ENCODE measurements around the gene SIGLEC1. TPM values are rescaled to one million over a fixed set of nuclear protein-coding genes. Genes with fewer than 3 reads are reported as not detected.

SIGLEC1 gene
- total and polyA plus RNA-seq, 8 donors = 1.8 to 45.8 (median 2.6) TPM

DNA sequence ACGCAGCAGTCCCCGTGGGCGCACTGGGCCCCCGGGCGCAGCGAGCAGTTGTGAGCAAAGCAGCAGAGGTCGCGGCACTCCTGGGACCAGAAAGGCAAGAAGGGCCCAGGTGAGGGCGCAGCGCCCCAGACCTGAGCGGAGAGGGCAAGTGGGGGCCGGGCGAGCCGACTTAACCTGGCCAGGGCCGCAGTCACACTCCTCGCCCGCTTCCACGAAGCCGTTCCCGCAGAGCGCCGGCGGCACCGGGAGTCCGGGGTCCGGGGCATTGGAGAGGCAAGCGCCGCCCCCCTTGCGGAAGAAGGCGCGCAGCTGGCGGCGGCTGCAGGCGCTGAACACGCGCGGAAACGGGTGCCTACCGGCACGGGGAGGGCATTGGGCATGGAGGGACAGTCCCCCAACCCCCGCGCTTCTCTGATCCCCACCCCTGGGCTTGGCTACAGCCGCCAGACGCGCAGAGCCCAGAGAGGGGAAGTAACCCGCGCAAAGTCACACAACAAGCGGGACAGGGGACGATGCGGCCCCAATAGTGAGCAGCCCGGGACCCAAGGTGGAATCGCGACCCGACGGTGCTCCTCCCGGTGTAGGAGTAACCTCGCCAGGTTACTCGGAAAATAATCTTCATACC, 39.7 kb downstream of the SIGLEC1 start:
- Histone ChIP-seq H3K27me3 (peaks cover 36 to 83% of the 10 kb centered on the region in 2 donors), H3K4me3 (no peak overlapping the region), H3K4me1 (peaks cover 2 to 20% of the 10 kb centered on the region in 2 donors), H3K27ac (no peak overlapping the region), H3K36me3 (no peaks in the 10 kb centered on the region), H3K9me3 (no peaks in the 10 kb centered on the region)
- DNase-seq (no peak), ATAC-seq (no peak)
- intact Hi-C loops (cut with DNase I) = no loop called here
- no peak for TF ChIP-seq CTCF (IDR thresholded peaks at IDR 0.05)

DNA sequence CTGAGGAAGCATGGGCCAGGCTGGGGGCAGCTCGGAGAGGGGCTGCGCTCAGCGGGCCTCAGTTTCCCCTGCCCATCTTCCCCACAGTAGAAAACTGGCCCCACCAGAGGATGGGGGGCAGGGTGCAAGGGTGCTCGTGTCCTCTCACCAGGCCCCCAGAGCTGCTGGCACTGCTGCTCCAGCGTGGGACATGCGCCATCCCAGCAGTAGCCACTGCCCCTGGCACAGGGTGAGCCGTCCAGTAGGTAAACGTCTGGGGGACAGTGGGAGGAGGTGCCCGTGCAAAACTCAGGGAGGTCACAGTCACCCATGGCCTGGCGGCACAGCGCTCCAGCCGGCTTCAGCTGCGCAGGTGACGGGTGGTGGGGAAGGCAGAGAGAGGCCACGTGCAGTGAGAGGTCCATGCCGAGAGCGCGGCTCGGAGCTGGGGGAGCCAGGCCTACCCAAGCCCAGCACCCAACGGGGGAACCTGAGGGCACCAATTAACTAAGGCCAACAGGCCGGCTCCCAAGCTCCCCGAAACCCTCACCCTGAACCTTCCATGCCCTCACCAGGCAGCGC, 40.3 kb downstream of the SIGLEC1 start:
- TF ChIP-seq CTCF (IDR thresholded peaks at IDR 0.05) = no peak
- no peak for ATAC-seq
- H3K9me3 ChIP-seq = no peaks in the 10 kb centered on the region
- peaks cover 2 to 20% of the 10 kb centered on the region in 2 donors for H3K4me1 ChIP-seq
- H3K36me3 ChIP-seq = no peaks in the 10 kb centered on the region
- intact Hi-C loops (cut with DNase I) = no loop called here
- peaks cover 36 to 82% of the 10 kb centered on the region in 2 donors for H3K27me3 ChIP-seq
- H3K4me3 ChIP-seq = no peak overlapping the region
- DNase-seq = no peak
- H3K27ac ChIP-seq = no peak overlapping the region

- no peak for ATAC-seq
- no peak for TF ChIP-seq CTCF (IDR thresholded peaks at IDR 0.05)
- intact Hi-C loops (cut with DNase I) = no loop called here
- no peaks in the 10 kb centered on the region for H3K36me3 ChIP-seq
- peaks cover 2 to 14% of the 10 kb centered on the region in 2 donors for H3K4me1 ChIP-seq
- no peak overlapping the region for H3K4me3 ChIP-seq
- H3K9me3 ChIP-seq = no peaks in the 10 kb centered on the region
- DNase-seq = no peak
- H3K27me3 ChIP-seq = peaks cover 31 to 82% of the 10 kb centered on the region in 2 donors
- H3K27ac ChIP-seq = no peak overlapping the region
Measured at GRCh38 chr20:3670945-3671344, 41.5 kb downstream of the SIGLEC1 start.

DNA sequence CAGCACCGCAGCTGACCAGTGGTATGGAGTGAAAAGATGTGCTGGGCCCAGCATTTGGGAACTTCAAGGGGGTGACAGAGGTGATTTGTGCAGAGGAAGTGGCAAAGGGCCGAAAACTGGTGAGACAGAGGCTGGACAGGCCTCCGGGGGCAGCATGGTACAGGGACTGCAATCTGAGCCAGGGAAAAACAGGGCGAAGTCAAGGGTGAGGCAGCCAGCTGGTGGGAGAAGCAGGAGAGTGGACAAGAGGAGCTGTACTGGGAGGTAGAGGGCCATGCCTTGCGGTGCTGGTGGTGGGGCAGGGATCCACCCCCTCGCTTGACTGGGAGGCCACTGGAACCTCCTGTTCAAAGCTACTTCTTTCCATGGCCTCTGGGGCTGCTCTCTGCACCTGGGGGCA, 41.9 kb downstream of the SIGLEC1 start:
- peaks cover 2 to 14% of the 10 kb centered on the region in 2 donors for H3K4me1 ChIP-seq
- ATAC-seq (no peak), DNase-seq (no peak)
- H3K27me3 ChIP-seq = peaks cover 30 to 82% of the 10 kb centered on the region in 2 donors
- no peak for TF ChIP-seq CTCF (IDR thresholded peaks at IDR 0.05)
- no peak overlapping the region for H3K27ac ChIP-seq
- H3K4me3 ChIP-seq = no peak overlapping the region
- intact Hi-C loops (cut with DNase I) = no loop called here
- H3K9me3 ChIP-seq = no peaks in the 10 kb centered on the region
- H3K36me3 ChIP-seq = no peaks in the 10 kb centered on the region

DNA sequence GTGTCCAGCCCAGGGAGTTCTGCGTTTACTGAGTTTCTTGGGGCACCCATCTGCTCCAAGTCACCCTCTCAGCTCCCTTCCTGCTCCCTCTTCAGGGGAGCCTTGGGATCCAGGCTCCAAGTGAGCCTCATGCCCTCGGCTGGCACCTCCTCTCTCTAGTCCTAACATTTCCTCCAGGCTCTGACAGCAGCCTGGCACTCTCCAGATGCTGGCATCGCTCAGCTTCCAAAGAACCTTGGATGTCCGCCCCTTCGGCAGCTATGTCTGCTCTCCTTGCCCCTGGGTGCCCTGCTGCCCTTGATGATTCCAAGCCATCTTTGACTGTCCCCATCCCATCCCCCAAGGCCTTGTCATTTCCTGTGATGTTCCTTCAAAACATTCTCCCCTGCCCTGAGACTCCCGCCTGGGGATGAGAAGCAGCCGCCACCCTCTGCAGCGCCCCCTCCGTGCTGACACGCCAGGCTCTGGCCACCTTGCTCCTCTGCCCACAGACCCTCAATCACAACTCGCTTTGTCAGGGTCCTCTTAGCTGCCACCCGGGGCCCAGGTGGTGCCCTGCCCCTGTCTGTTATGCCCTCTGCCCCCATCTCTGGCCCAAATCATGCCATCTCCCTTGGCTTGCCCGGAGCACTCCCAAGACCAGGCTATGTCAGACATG, 42.6 kb downstream of the SIGLEC1 start:
- no peak for DNase-seq
- Histone ChIP-seq H3K36me3 (no peaks in the 10 kb centered on the region), H3K27me3 (peaks cover 30 to 76% of the 10 kb centered on the region in 2 donors), H3K4me3 (no peak overlapping the region), H3K9me3 (no peaks in the 10 kb centered on the region), H3K27ac (no peak overlapping the region), H3K4me1 (peaks cover 2 to 14% of the 10 kb centered on the region in 2 donors)
- ATAC-seq = no peak
- intact Hi-C loops (cut with DNase I) = no loop called here
- no peak for TF ChIP-seq CTCF (IDR thresholded peaks at IDR 0.05)
